H9 (cell line): ENCODE results near the gene HLA-DMA. TPM values are rescaled to one million over a fixed set of nuclear protein-coding genes. Genes with fewer than 3 reads are reported as not detected.

ENCODE experiments used
- DNase-seq: peaks from one replicate; pipeline ENCODE4 v3.0.0-alpha.2; 2017
- H2AFZ ChIP-seq: one replicate; pipeline ENCODE4 v1.6.1; 2013; ENCODE audit warnings: mild to moderate bottlenecking, low read length, control low read depth, moderate library complexity
- H2AK5ac ChIP-seq: 2 replicates; pipeline ENCODE4 v1.6.1; 2013; ENCODE audit warnings: low read length, control low read depth, mixed read lengths; ENCODE audit not compliant: insufficient read length
- H2BK120ac ChIP-seq: one replicate; pipeline ENCODE4 v1.6.1; 2013; ENCODE audit warnings: low read depth, mild to moderate bottlenecking, low read length, control low read depth, inconsistent platforms; ENCODE audit not compliant: poor library complexity, severe bottlenecking
- H2BK12ac ChIP-seq: 2 replicates; pipeline ENCODE4 v1.6.1; 2013; ENCODE audit warnings: low read length, control low read depth, mixed read lengths, low read depth; ENCODE audit not compliant: insufficient read length
- H2BK15ac ChIP-seq: 2 replicates; pipeline ENCODE4 v1.6.1; 2013; ENCODE audit warnings: low read depth, low read length, control low read depth
- H2BK20ac ChIP-seq: one replicate; pipeline ENCODE4 v1.6.1; 2013; ENCODE audit warnings: low read depth, mild to moderate bottlenecking, low read length, control low read depth, inconsistent platforms; ENCODE audit not compliant: poor library complexity, severe bottlenecking
- H2BK5ac ChIP-seq: 2 replicates; pipeline ENCODE4 v1.6.1; 2013; ENCODE audit warnings: low read length, control low read depth, mixed read lengths; ENCODE audit not compliant: insufficient read length
- H3K14ac ChIP-seq: 2 replicates; pipeline ENCODE4 v1.6.1; 2013; ENCODE audit warnings: low read length, control low read depth; ENCODE audit not compliant: insufficient read depth
- H3K18ac ChIP-seq: 2 replicates; pipeline ENCODE4 v1.6.1; 2013; ENCODE audit warnings: low read depth, mild to moderate bottlenecking, mixed read lengths, low read length, control low read depth; ENCODE audit not compliant: insufficient read length
- H3K23ac ChIP-seq: 2 replicates; pipeline ENCODE4 v1.6.1; 2013; ENCODE audit warnings: low read length, control low read depth, mixed read lengths, low read depth; ENCODE audit not compliant: insufficient read length
- H3K23me2 ChIP-seq: 2 replicates; pipeline ENCODE4 v1.6.1; 2013; ENCODE audit warnings: low read depth, mild to moderate bottlenecking, mixed read lengths, low read length, control low read depth; ENCODE audit not compliant: insufficient read length, poor library complexity, severe bottlenecking
- H3K27ac ChIP-seq: 2 replicates; pipeline ENCODE4 v1.5.1; 2013; ENCODE audit warnings: low read length, control low read depth, mixed read lengths, low read depth; ENCODE audit not compliant: insufficient read length
- H3K27me3 ChIP-seq: 2 replicates; pipeline ENCODE4 v1.6.1; 2013; ENCODE audit warnings: low read length, control low read depth, inconsistent platforms; ENCODE audit not compliant: insufficient read depth
- H3K4ac ChIP-seq: 2 replicates; pipeline ENCODE4 v1.6.1; 2013; ENCODE audit warnings: low read depth, mild to moderate bottlenecking, control low read depth, inconsistent platforms, low read length, moderate library complexity
- H3K4me1 ChIP-seq: 2 replicates; pipeline ENCODE4 v1.6.1; 2013; ENCODE audit warnings: low read length, control low read depth, inconsistent platforms; ENCODE audit not compliant: insufficient read depth
- H3K4me2 ChIP-seq: 2 replicates; pipeline ENCODE4 v1.6.1; 2013; ENCODE audit warnings: low read length, control low read depth, mixed read lengths; ENCODE audit not compliant: insufficient read length, insufficient read depth
- H3K56ac ChIP-seq: 2 replicates; pipeline ENCODE4 v1.6.1; 2013; ENCODE audit warnings: low read depth, mild to moderate bottlenecking, mixed read lengths, low read length, control low read depth; ENCODE audit not compliant: insufficient read length
- H3K79me1 ChIP-seq: 2 replicates; pipeline ENCODE4 v1.6.1; 2013; ENCODE audit warnings: low read depth, mild to moderate bottlenecking, moderate library complexity, low read length, control low read depth, inconsistent platforms; ENCODE audit not compliant: insufficient read depth, poor library complexity, severe bottlenecking
- H3K79me2 ChIP-seq: 2 replicates; pipeline ENCODE4 v1.6.1; 2013; ENCODE audit warnings: low read length, control low read depth, inconsistent platforms; ENCODE audit not compliant: insufficient read depth
- H3K9ac ChIP-seq: 2 replicates; pipeline ENCODE4 v1.6.1; 2013; ENCODE audit warnings: low read length, control low read depth, mixed read lengths; ENCODE audit not compliant: insufficient read length; ENCODE audit errors: extremely low read depth
- H3K9me3 ChIP-seq: one replicate; pipeline ENCODE4 v1.6.1; 2013; ENCODE audit warnings: low read depth, low read length, inconsistent platforms; ENCODE audit not compliant: control insufficient read depth
- H3T11ph ChIP-seq: one replicate; pipeline ENCODE4 v1.6.1; 2013; ENCODE audit warnings: mild to moderate bottlenecking, low read length, control low read depth, inconsistent platforms
- H4K20me1 ChIP-seq: one replicate; pipeline ENCODE4 v1.6.1; 2013; ENCODE audit not compliant: control insufficient read depth, insufficient read length, insufficient read depth
- H4K5ac ChIP-seq: 2 replicates; pipeline ENCODE4 v1.6.1; 2013; ENCODE audit warnings: low read depth, mild to moderate bottlenecking, mixed read lengths, low read length, control low read depth; ENCODE audit not compliant: insufficient read length
- H4K8ac ChIP-seq: replicated peaks from 2 replicates; pipeline ENCODE4 v1.6.1; 2013; ENCODE audit warnings: low read length, control low read depth, mixed read lengths, low read depth; ENCODE audit not compliant: insufficient read length
- H4K91ac ChIP-seq: 2 replicates; pipeline ENCODE4 v1.6.1; 2013; ENCODE audit warnings: low read depth, mild to moderate bottlenecking, moderate library complexity, mixed read lengths, low read length, control low read depth; ENCODE audit not compliant: insufficient read length
- H3K27ac Mint-ChIP-seq, 3 experiments: 2 replicates in 2 of 3; 3 replicates in 1 of 3; pipeline ENCODE4 v1.8.0; 2020 to 2021; ENCODE audit warnings: mixed read lengths in 3 of 3, mild to moderate bottlenecking in 1 of 3, moderate library complexity in 1 of 3
- H3K27me3 Mint-ChIP-seq: 2 replicates; pipeline ENCODE4 v1.8.0; 2021; ENCODE audit warnings: low read depth, mild to moderate bottlenecking, moderate library complexity, mixed read lengths
- H3K36me3 Mint-ChIP-seq, 3 experiments: 2 replicates in 2 of 3; 3 replicates in 1 of 3; pipeline ENCODE4 v1.8.0; 2020 to 2021; ENCODE audit warnings: low read depth in 3 of 3, mixed read lengths in 3 of 3; ENCODE audit not compliant: insufficient read depth in 1 of 3
- H3K4me1 Mint-ChIP-seq, 2 experiments: 2 replicates each; pipeline ENCODE4 v1.8.0; 2020; ENCODE audit warnings: mixed read lengths in 2 of 2
- H3K4me3 Mint-ChIP-seq, 2 experiments: 2 replicates in 1 of 2; 3 replicates in 1 of 2; pipeline ENCODE4 v1.8.0; 2020 to 2021; ENCODE audit warnings: mild to moderate bottlenecking in 2 of 2, mixed read lengths in 2 of 2, moderate library complexity in 1 of 2
- H3K9me3 Mint-ChIP-seq, 2 experiments: 2 replicates in 1 of 2; 3 replicates in 1 of 2; pipeline ENCODE4 v1.8.0; 2020; ENCODE audit warnings: mild to moderate bottlenecking in 2 of 2, mixed read lengths in 2 of 2, moderate library complexity in 1 of 2
- CTCF ChIP-seq: fragments of 200-600 bp; sonication (generic); conservative IDR thresholded peaks from 3 replicates; pipeline ENCODE4 v1.8.0; 2021; ENCODE audit warnings: antibody characterized with exemption, mild to moderate bottlenecking
- WGBS: extraction: QIAGEN DNeasy Blood & Tissue Kit; methylation state at CpG from one replicate; pipeline ENCODE4 v1.1.7; 2013; ENCODE audit warnings: missing lambda C conversion rate, low lambda C conversion rate, mixed read lengths; ENCODE audit not compliant: insufficient read length; ENCODE audit errors: extremely low coverage; 5-methylcytosine and 5-hydroxymethylcytosine counted together
- total RNA-seq: library from RNA; stranded (reverse); gene quantifications from 2 replicates; pipeline ENCODE4 v1.2.1, GENCODE V29; 2021

Gene HLA-DMA
- total RNA-seq, 1 experiment from 2014 or later, result 7.5 TPM

DNA sequence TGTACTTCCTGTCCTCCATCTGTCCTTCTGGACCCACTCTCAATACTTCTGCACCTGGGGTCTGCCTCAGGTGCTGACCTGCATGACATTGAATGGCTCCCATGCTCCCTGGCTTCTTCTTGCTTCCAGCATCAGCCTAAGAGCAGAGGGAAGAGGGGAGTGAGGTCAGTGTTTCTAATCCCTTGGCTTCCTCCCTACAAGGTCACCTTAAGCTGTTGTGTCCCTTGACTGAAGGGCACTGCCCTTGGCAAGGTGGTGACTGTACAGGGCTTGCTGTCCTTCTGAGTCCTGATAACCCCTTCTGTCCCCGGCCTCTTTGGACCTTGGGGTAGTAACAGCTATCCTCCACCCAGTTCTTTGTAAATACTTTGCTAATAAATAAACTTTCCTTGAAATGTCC is 21.7 kb downstream of the HLA-DMA start:
- no peak overlapping the region for H4K5ac ChIP-seq
- H4K20me1 ChIP-seq, result no peaks in the 10 kb centered on the region
- H2AK5ac ChIP-seq, result no peak overlapping the region
- H3K9ac ChIP-seq, result no peak overlapping the region
- DNase-seq, result no peak
- WGBS, result no CpG with 5 or more reads among the region's 1 CpG
- H2AFZ ChIP-seq, result no peak overlapping the region
- H3K27ac ChIP-seq, result no peak overlapping the region
- Mint-ChIP-seq H3K4me1 (no peaks in the 10 kb centered on the region), H3K4me3 (no peak overlapping the region), H3K36me3 (no peaks in the 10 kb centered on the region), H3K27ac (no peak overlapping the region), H3K9me3 (no peaks in the 10 kb centered on the region; a peak in 1 of 5 replicates), H3K27me3 (peaks cover 16% of the 10 kb centered on the region)
- no peak overlapping the region for H3T11ph ChIP-seq
- H2BK15ac ChIP-seq, result no peak overlapping the region
- no peak for TF ChIP-seq CTCF
- H2BK20ac ChIP-seq, result no peak overlapping the region
- no peak overlapping the region for H4K91ac ChIP-seq
- H4K8ac ChIP-seq, result no peak overlapping the region
- H3K79me1 ChIP-seq, result no peaks in the 10 kb centered on the region
- no peak overlapping the region for H3K4me2 ChIP-seq
- no peaks in the 10 kb centered on the region for H3K4me1 ChIP-seq
- H3K9me3 ChIP-seq, result no peaks in the 10 kb centered on the region
- H3K23ac ChIP-seq, result no peak overlapping the region
- H2BK5ac ChIP-seq, result no peak overlapping the region
- H3K23me2 ChIP-seq, result no peaks in the 10 kb centered on the region
- no peak overlapping the region for H3K4ac ChIP-seq
- H2BK12ac ChIP-seq, result no peak overlapping the region
- no peaks in the 10 kb centered on the region for H3K27me3 ChIP-seq
- H2BK120ac ChIP-seq, result no peak overlapping the region
- H3K56ac ChIP-seq, result no peak overlapping the region
- no peaks in the 10 kb centered on the region for H3K79me2 ChIP-seq
- no peak overlapping the region for H3K18ac ChIP-seq
- H3K14ac ChIP-seq, result no peak overlapping the region
